ENCODE data around the gene ODF2L. TPM values are rescaled to one million over a fixed set of nuclear protein-coding genes. Genes with fewer than 3 reads are reported as not detected.

Gene ODF2L
- total RNA-seq, 1 donor from 2014 or later, result 28.6 TPM

GRCh38 chr1:86318436-86318835 lies 77.7 kb downstream of the ODF2L start:
- no peak for DNase-seq (ENCODE audit: low read depth, low spot score)

DNA sequence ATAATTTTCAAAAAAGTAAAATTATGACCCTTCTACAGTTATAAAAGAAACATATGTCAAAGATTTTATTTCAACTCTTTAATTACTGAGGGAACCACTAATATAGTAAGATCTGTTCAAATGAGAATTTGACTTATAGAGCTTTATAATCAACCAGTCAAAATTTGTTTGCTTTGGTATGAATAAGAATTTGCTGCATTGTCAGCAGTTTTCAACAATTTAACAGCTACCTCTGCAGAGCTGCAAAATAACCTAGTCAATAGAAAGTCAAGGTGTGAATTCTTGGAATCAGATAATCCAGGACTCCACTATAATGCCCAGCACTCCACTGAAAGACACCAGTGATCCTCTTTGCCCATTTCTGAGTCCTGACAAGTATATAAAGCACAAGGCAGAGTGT lies 78.2 kb downstream of the ODF2L start:
- DNase-seq (ENCODE audit: low read depth, low spot score), result no peak

DNA sequence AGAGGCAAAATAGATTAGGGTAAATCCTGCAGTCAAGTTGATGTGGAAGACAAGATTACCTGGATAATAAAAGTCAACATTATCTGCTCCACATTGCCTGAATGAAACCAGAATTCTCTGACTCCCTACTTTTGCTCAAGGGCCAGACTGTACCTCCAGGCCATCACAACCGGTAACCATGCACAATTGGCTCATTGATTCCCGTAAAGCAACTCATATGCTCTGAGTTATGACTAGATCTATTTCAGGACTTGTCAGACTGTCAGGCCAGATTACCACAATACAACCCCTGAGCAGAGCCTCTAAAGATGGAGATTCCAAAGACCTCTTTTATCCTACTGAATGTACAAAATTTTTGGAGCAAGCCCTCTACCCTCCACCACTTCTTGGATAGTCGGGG lies 90.4 kb downstream of the ODF2L start:
- DNase-seq (ENCODE audit: low read depth, low spot score), result no peak

DNA sequence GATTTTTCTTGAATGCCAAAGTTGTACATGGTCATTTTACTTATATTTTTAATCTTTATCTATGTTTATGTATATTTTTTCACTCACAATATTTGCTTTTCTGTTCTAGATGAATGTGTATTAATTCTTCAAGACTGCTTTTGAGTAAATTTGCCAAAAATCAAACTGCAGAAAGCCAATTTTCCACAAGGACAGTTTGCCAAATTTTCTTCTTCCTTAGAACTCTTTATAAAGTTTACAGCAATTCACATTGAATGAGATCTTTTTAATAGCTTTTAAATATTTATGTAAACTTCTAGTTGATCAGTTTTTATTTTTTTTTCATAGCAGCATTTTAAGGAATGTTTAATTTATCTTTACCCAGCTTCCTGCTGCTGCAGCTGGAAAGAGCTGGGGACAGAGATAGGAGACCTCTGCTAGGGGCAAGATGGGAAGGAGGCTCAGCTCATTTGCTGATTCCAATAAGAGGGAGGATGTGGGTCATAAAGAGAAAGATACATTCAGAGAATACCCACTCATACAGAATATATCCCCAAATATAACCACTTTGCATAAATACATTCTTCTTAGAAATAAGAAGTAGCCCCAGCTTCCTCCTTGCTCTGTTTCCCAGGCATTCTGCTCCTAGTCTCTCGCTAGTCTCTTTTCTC lies 93.0 kb downstream of the ODF2L start:
- no peak for DNase-seq (ENCODE audit: low read depth, low spot score)

Other genes starting within 250 kb of the ODF2L start
- gene COL24A1, start 239.6 kb downstream of the ODF2L start, total RNA-seq, result 0.07 TPM in 2 replicates
- gene CLCA2, start 27.8 kb upstream of the ODF2L start, total RNA-seq, result 0.04 and 0.33 TPM in 2 replicates
- gene CLCA1, start 72.6 kb upstream of the ODF2L start, total RNA-seq, result not detected in 2 replicates
- gene CLCA4, start 150.8 kb upstream of the ODF2L start, total RNA-seq, result under 0.01 TPM in 1 of 2 replicates, not detected in the other